Measurements from ENCODE around the gene TMEM178A.
"Not testable (repeated sequence)": the region's sequence is repeated elsewhere in the genome, so short reads cannot be mapped to it uniquely, and the experiment has no call there.

GRCh38 chr2:39728085-39728484 lies 62.4 kb downstream of the TMEM178A start:
- TF ChIP-seq CTCF (IDR thresholded peaks at IDR 0.05); EZH2 (IDR thresholded peaks at IDR 0.05; ENCODE audit: borderline replicate concordance, insufficient read depth, low read depth, low read length, poor library complexity, severe bottlenecking): not testable (repeated sequence)

Measured in B cell (primary cell).